Globus pallidus (tissue), 1 donor: ENCODE data around the gene SSU72.

ENCODE experiments used
- DNase-seq: peaks from one replicate; pipeline ENCODE4 v3.0.0-alpha.2; 2015; ENCODE audit warnings: low spot score

Gene SSU72

DNA sequence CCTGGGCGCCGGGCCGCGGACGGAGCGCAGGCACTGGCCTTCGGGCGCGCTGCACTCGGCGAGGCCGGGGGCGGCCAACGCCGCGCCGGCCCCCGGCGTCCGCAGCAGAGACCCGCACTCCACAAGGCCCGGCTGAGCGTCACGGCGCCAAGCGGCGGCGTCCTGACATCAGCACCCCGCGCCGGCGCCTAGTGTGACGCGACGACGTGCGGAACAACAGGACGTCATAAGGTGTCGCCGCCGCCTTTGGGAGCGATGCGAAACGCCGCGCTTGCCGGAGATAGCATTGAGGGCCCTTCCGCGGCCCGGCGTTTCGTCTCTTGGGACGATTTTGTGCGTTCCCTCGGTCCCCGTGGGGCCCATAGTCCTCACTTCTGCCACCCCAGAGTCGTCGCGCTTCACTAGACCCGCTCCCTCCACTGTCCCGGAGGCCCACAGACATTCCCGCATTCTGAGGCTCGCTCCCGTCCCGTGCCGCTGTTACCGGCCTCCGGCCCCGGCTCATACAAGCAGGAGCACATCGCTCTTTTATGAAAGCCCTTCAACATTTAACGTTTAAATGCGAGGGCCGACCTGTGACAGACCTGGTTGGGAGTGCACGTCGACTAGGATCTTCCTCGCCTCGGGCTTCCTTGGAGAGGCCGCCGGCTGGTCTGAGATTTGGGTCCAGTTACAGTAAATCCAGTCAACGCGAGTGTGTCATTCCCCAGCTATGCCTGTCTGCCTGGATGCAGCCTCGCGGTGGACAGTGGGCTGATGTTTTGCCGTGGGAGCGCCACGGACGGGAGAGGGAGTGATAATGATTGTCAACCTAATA, at the start of gene SSU72:
Gene SSU72, minus strand, starts transcription at position 143 of the 817 bp plus-strand sequence. CDS start 306 bp downstream, outside the sequence.
- DNase-seq: peak; percentile 81

DNA sequence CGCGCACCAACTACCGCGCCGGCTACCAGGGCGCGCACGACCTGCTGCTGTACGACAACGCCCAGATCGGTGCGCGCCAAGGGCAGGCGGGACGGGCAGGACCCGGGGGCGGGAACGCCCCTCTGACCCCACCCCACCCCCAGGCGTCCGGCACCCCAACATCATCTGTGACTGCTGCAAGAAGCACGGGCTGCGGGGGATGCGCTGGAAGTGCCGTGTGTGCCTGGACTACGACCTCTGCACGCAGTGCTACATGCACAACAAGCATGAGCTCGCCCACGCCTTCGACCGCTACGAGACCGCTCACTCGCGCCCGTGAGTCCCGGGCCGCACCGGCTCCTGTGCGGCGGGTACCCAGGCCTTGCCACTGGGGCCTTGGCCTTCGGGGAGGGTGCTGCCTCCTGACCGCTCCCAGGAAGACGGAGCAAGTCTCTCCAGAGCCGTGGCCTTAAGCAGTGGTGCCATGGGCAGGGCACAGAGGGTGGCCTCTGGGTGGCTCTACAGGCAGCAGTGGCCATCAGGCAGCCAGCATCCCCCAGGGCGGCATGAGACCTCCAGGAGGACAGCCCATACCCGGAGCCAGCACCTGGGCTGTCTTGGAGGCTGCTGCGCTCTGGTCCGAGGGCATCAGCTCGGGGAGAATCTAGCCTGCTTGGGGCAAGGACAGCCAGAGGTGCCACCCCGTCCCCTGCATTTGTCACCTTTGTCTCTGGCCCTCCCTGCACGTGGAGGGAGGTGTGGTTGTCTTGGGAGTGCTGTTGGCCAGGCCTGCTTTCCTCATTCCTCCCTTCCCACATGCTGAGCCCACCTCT, 49.2 kb upstream of the SSU72 start:
- DNase-seq: no peak

DNA sequence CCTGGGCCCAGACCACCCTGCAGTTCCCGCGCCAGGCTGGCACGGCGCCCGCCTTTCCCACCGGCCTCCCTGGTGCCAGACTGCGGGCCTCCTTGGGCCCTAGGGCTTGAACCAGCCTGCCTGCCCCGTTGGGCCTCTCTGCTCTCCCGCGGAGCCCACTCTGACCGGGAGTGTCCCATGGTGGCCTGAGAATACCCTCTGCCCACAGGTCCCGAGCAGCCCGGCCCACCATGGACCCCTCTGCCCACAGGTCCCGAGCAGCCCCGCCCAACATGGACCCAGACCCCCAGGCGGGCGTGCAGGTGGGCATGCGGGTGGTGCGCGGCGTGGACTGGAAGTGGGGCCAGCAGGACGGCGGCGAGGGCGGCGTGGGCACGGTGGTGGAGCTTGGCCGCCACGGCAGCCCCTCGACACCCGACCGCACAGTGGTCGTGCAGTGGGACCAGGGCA, 48.5 kb upstream of the SSU72 start:
- DNase-seq: no peak

DNA sequence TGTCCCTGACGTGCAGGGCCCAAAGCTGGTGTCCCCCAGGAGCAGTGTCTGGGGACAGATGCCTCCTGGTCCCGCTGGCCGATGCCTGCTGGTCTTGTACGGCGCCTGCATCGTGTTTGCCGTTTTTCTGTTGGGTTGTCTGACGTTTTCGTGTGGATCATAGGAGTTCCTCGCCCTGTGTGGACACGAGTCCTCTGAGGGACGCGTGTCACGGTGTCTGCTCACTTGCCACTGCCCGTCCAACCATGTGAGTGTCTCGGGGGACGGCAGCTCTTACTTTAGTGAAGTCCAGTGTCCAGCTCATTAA, 48.1 kb upstream of the SSU72 start:
- no peak for DNase-seq

DNA sequence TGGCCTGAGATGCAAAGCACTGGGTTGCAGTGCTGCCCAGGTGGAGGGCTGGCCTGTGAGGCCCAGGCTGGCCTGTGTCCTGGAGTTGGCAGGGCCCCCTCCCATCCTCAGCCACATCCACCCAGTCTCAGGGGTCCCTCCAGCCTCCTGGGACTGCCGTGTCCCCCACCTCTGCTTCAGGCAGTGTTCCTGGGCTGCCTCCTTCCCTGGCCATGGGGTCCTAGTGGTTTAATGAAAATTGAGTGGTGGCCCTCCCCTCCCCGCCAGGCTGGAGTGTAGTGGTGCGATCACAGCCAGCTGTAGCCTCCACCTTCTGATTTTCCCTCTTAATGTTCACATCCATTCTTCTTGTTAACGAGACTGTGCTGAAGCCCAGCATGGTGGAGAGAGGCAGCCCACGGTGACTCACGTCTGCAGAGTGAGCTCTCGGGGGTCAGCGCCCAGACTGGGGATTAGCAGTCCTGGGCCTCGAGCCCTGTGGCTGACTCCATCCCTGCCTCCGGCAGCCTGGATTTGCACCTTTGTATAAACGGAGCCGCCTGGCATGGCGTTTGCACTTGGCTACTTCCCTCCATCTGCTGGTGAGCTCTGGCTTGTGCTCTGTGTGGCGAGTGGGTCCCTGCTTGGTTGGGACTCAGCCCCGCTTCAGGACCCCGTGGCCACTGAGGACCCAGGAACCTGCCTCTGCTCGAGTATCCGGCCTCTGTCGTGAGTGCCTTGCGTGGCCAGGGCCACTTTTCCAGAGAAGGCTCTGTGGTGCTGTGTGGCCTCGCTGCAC, 47.5 kb upstream of the SSU72 start:
- no peak for DNase-seq

DNA sequence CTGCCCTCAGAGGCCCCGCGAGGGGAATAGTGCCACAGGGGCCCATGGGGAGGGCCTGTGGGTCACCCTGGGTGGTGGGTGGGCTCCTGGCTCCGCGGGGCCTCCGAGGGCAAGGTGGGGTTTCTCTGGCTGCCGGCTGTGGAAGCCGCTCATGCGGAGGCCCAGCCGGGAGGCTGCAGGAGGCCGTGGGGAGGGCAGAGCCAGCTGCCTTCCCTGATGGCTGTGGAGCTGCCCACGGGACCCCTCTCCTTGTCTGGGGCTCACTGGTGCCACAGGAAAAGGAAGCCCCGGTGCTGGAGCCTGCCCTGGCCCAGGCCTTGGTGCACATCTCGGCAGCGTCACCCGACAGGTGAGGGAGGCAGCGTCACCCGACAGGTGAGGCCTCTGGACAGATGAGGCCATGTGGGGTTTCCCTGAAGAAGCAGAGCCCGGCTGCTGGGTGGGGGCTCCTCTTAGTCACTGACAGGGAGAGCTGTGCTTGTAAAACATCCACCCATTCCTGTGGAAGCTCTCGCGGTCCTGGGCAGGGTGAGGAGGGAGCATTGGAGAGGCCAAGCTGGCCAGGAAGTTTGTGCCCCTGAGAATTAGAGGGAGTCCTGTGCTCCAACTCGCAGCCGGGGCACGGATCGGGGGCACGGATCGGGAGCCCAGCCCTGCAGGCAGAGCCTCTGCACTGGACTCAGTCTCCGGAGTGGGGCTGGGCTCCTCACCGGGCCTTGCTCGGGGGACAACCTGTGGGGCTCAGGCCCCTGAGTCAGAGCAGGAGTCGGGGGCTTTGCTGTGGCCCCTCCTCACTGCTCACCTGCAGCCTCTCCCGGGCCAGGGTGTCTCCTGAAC, 46.7 kb upstream of the SSU72 start:
- no peak for DNase-seq

DNA sequence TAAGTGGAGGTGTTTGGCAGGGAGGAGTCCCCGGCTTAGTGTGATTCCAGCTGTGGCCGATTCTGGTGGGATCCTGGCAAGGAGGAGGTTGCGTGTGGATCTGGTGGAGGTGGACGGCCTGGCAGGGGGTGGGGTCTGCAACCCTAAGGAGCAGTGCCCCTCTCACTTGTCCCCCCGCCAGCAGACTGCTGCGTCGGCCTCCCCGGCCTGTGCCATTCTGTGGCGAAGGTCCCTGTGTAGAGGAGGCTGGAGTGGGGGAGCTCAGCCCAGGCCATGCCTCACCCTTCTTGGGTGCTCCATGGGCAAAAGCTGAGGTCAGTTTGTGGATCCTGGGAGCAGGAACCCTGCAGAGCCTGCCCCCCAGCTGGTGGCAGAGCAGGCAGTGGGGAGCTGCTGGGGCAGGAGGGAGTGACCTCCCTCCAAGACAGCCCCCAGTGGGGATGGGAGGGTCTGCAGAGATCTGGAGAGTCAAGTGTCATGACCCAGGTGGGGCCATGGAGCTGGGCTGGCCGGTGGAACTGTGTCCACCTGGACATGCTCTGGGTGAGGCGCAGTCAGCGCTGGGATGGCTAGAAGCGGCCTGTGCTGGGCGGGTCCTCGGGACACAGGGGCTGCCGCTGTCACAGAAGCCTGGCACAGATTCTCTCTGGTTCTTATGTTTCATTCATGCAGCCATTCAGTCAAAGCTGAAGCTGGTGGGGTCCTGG, 45.9 kb upstream of the SSU72 start:
- DNase-seq: no peak

DNA sequence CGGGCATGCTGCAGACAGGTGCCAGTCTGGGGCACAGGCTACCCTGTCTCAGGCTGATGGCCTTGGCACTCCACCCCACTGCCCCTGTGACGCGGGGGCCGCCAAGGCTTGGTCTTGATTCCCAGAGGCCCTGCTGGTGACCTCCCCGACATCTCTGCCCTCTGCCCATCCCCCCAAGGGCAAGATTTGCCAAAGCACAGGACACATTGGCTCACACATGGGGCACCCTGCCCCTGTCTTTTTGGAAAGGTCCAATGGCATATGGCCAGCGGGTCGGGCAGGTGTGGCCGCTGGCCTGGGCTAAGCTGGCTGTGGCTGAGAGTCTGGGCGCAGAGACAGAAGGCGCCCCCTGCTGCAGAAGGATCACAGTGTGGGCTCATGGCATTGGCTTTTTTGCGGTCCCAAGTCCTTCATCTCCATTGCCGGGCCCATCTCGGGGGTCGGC, 45.3 kb upstream of the SSU72 start:
- DNase-seq: no peak

DNA sequence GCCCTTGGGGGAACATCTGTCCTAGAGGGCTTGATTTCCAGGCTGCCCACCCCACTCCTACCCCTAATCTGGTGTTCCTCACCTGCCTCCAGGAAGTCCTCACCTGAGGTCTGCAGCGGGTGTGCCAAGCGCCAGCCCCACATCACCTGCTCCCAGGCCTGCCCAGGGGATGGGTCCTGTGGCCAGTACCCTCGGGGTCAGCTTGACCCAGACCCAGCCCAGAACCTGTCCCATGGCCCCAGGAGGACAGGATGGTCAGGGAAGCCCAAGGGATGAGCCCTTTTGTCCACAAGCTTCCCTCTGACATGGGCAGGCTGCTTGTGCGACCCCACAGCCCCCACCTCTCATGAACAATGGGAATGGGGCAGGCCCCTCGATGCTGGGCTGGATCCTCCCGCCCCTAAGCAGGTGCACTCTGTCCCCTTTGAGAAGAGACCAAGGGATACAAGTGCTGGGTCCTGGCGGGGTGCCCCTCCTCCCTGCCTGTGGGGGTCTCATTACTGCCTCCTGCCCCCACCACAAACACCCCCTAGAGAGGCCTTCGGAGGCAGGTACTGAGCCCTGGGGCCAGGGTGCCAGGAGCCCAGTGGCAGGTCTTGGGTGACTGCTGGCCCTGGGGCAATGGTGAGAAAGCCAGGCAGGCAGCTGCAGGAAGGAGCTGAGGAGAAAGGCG, 43.9 kb upstream of the SSU72 start:
- DNase-seq: no peak

DNA sequence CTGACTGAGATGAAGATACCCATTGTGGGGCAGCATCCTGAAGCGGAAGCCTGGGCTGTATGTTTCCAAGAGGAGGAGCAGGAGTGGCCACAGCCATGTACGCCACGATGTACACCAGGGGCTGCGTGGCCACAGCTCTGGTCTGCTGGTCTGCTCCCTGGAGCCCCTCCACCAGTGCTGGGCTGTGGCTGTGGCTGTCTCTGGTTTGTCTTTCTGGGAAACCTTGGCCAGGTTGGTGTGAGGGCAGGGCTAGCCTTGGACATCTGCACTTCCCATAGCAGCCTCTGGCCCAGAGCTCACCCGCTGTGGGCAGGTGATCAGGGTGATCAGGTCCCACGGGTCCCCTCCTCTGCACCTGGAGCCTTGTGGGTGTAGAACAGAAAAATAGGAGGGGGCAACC, 43.3 kb upstream of the SSU72 start:
- no peak for DNase-seq

DNA sequence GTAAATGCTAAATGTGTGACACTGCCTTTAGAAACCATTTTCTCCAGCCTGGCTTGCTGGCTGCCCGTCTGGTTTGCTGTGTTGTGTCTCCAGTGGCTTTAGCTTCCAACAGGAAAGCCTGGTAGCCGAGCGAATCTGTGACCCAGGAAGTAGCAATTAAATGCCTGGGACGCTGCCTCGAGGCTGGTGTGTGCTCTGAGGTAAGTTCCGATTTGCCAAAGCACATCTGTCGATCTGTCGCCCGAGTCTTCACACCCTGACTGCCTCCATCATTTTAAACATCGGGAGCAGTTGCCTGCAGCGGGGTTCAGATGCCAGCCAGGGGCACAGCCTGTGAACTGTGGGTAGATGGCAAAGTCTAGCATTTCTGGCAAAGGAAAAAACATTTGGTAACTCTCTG, 42.9 kb upstream of the SSU72 start:
- DNase-seq: no peak

DNA sequence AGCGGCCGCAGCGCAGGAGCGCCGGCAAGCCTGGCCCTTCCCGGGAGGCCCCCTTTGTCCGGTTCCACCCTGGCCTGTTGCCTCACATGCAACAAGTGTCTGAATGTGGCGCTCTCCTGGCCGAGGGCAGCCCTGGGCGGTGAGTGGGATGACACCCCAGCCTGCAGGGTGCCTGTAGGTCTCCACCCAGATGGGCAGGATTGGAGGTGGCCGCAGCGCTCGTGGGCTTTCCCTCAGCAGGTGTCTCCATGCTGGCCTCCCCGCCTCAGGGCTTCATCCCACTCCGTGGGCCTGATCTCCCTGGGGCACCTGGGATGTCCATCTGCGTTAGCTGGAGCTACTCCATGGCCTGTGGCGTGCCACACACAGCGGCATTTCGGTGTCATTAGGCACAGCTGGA, 42.2 kb upstream of the SSU72 start:
- no peak for DNase-seq

DNA sequence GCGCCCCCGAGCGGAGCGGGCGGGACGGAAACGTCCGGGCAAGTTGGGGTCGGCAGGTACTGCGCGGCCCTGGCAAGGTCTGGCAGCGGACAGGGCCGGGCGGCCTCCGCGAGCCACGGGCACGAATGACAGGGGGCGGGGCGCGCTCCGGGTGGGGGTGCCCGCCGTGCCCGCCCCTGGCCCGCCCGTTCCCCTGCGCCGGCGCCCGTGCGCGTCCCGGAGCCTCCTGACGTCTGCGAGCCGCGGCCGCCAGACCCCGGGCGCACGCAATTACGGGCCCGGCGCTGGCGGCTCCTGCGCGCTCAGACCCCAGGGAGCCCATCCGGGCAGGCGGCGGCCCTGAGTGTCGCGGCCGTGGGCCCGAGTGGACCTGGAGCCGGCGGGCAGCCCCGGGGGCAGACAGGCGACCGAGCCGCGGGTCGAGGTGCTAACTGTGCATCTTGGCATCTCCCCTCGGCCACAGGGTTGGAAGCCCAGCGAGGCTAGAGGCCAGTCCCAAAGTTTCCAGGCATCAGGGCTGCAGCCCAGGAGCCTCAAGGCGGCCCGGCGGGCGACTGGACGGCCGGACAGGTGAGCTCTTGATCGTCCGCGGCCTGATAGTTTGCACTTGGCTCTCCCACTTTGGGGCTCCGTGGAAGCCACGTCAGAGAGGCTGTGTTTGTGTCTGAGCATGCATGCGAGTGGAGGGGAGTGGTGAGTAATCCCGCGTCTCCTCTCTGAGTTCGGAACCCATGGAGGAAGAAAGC, 41.6 kb upstream of the SSU72 start:
- DNase-seq: peak; percentile 11

DNA sequence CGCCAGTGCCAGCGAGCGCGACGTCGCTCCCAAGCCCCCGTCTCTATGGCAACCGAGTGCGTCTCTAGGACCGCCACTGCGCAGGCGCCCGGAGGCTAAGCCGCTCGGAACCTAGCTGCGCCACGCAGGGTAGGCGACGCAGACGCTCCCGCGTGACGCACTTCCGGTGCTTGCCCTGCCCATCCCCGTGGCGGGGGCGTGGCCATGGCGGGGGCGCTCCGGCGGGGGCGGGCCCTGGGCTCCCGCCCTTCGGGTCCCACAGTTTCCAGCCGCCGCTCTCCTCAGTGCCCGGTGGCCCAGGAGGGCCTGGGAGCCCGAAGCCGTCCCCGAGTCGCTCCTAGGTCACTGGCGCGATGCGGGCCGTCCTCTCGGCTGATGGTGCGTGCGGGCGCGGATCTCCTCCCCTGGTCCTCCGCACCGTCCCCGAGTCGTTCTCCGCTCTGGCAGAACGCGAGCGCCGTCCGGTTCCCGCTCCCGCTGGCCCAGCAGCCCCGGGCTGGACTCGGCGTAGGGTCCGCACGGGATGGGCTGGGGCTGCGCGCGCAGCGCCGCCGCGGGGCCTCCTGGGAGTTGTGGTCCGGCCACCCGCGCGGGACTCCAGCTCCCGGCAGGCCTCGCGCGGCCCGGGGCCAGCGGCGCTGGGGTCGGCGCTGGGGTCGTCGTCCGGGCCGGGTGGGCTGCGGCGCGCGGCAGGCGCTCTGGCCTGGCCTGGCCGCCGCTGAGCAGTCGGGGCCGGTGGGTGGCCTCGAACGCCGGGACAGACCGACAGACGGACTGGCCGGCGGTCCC, 40.8 kb upstream of the SSU72 start, which contains the start of gene MIB2:
Gene MIB2, plus strand, starts transcription at position 245 of the 789 bp plus-strand sequence. CDS start 7,953 bp downstream, outside the sequence.
- DNase-seq: peak; percentile 97

DNA sequence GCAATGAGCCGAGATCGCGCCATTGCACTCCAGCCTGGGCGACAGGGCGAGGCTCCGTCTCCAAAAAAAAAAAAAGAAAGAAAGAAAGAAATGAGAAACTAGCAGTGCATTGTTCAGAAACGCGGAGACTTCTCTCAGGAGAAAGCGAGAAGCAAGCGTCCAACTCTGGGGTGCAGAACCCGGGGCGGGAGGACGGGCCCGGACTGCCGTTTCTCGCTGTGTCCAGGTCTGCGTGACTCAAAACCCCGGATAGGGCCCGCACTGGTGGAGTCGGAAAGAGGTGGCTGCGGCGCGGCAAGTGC, 40.2 kb upstream of the SSU72 start:
- DNase-seq: no peak

DNA sequence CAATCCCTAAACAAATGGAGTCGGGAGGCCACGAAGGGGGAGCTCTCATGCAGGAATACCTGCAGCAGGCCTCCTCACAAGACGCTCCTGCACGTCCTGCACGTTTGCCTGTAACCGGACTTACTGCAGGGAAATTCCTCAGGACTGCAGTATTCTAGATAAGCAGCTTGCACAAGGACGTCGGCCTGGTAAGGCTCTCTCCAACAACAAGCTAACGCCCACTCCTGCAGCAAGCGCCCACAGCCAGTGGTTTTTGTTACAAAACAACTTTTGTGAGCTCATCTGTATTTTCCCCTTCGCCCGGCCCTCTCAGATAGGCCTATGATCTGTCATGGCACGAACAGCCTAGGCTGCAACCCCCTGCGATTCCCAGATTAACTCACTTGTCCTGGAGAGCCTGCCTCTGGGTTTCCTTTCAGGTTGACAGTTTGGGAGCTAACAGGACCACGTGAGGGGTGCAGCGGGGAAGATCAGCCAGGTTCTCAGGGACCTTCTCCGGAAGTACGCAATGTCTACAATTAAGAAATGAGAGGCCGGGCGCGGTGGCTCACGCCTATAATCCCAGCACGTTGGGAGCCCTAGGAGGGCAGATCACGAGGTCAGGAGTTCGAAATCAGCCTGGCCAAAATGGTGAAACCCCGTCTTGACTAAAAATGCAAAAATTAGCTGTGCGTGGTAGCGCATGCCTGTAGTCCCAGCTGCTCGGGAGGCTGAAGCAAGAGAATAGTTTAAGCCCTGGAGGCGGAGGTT, 39.7 kb upstream of the SSU72 start:
- peak; percentile 21 for DNase-seq

DNA sequence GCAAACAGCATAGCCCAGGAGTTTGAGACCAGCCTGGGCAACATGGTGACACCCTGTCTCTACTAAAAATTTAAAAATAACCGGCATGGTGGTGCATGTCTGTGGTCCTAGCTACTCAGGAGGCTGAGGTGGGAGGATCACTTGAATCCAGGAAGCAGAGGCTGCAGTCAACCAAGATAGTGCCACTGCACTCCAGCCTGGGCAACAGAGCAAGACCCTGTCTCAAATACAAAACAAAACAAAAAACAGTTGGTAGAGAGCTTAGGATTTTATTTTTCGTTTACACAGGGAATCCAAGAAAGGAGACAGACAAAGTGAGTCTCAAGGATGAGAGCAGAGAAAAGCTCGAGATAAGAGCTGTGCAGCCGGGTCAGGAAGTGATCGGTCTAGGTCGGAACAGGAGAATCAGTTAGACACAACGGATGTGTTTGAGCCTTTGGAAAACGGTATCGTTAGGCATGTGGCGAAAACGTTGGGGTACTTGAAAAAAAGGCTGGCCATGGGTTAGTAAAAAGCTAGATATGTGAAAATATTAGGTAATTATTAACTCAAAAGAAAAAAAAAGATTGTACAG, 38.9 kb upstream of the SSU72 start:
- no peak for DNase-seq

DNA sequence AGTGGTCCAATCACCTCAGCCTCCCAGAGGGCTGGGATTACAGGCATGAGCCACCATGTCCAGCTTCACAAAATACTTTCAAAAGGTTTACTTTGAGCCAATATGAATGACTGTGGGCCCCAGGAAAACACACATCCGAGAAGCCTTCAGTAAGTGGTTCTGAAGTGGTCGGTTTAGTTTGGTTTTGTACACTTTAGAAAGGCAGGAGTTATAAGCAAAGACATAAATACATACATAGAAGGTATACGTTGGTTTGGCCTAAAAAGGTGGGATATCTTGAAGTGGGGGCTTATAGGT, 37.4 kb upstream of the SSU72 start:
- no peak for DNase-seq
